ENCODE results near the gene TBX21.
"Not testable (repeated sequence)": the region's sequence is repeated elsewhere in the genome, so short reads cannot be mapped to it uniquely, and the experiment has no call there.

TBX21 gene

GRCh38 chr17:47760409-47761140, 27.5 kb downstream of the TBX21 start:
- no peak for FAIRE-seq

DNA sequence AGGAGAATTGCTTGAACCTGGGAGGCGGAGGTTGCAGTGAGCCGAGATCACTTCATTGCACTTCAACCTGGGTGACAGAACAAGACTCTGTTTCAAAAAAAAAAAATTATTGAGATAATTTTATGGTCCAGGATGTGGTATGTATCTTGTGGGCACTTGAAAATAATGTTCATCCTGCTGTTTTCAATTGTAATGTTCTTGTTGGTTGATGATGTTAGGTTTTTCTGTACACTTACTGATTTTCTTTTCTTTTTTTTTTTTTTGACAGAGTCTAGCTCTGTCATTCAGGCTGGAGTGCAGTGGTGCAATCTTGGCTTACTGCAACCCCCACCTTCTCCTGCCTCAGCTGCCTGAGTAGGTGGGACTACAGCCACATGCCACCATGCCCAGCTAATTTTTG, 29.7 kb downstream of the TBX21 start:
- no peak for DNase-seq (ENCODE audit: insufficient read length, low spot score)
- no peak for FAIRE-seq

More at GRCh38 chr17:47760409-47761140, 27.5 kb downstream of the TBX21 start:
- no peak for DNase-seq (ENCODE audit: insufficient read length, low spot score)

- no peak for DNase-seq (ENCODE audit: insufficient read length, low spot score)
- no peak for FAIRE-seq
Observed at GRCh38 chr17:47763913-47764582, 31.0 kb downstream of the TBX21 start.

GRCh38 chr17:47773649-47774048, 40.6 kb downstream of the TBX21 start:
- not testable (repeated sequence) for DNase-seq (ENCODE audit: insufficient read length, low spot score); FAIRE-seq

DNA sequence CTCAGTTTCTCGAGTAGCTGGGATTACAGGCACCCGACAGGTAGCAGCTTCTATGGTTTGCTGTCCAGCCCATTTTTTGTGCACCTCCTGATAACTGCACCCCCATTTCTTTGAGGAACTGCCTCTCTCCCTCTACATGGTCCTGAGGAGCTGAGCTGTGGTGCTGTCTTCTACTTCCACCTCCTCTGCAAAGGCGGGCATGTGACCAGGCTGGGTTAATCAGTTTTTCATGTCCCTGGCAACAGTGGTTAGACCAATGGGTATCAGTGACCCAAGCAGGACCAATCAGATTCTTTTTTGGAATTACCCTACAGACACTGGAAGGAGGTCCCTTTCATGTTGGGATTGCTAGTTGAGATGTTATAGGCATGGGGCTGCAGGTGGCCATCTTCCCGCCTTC, 41.3 kb downstream of the TBX21 start:
- DNase-seq (ENCODE audit: insufficient read length, low spot score) (no peak), FAIRE-seq (no peak)

DNA sequence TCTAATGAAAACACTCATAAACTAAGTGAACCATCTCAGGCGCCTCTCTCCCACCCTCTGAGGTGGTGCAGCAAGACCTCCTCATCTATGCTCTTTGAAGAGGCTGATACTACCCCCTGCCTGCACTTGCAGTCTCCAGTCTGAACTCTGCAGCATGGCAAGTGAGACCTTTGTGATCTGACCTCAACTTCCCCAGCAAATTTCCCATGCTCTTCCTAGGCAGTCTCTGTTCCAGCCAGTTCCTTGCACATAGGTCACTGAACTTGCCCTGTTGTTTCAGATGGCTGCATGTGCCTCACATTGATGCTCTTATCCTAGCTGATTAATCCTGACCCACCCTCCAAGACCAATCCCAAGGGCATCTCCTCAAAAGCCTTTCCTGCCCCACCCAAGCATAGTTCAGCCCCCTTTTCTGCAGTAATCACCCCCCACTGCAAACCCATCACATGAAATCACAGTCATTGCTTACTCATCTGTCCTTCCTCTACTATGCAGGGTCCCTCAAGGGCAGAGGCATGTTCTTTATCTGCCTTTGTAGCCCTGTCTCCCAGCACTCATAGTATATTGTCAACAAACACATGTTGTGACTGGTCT, 42.0 kb downstream of the TBX21 start:
- no peak for DNase-seq (ENCODE audit: insufficient read length, low spot score)
- FAIRE-seq, result peak; percentile 83

DNA sequence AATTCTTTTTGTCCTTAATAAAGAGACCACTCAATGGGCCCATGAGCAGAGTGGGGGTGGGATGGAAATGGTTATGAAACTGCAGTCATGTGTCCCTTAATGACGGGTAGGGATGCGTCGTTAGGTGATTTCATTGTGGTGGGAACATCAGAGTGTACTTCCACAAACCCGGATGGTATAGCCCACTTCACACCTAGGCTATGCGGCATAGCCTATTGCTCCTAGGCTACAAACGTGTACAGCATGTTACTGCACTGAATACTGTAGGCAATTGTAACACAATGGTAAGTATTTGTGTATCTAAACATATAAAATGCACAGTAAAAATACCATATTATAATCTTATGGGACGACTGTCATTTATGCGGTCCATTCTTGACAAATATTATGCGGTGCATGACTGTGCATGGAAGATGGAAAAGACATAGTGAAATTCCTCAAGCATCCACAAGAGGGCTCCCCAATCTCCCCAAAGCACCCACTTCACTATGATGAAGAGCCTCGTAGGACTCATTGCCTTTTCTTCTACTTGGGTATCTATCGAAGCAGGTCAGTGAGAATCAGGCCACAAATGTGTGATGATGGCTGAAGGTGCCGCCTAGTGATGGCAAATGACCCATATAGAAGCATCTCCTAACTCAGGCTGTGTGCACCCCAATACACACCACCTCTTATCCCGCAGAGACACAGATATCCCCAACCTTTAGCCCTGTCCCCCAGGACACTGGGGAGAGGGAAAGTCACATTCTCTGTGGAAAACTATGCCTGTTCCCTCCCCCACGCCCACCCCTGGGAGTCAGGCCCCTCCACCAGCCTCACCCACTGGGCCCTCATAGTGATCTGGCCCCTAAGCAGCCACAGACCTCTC, 43.5 kb downstream of the TBX21 start:
- DNase-seq (ENCODE audit: insufficient read length, low spot score), result peak; percentile 87
- peak; percentile 72 for FAIRE-seq

- FAIRE-seq (no peak), DNase-seq (ENCODE audit: insufficient read length, low spot score) (no peak)
Observed at GRCh38 chr17:47778184-47778635, 45.2 kb downstream of the TBX21 start.

- FAIRE-seq (peak; percentile 65), DNase-seq (ENCODE audit: insufficient read length, low spot score) (no peak)
Observed at GRCh38 chr17:47781397-47781796, 48.4 kb downstream of the TBX21 start.

- FAIRE-seq, result no peak
- peak; percentile 70 for DNase-seq (ENCODE audit: insufficient read length, low spot score)
Observed at GRCh38 chr17:47785538-47786123, 52.6 kb downstream of the TBX21 start.

DNA sequence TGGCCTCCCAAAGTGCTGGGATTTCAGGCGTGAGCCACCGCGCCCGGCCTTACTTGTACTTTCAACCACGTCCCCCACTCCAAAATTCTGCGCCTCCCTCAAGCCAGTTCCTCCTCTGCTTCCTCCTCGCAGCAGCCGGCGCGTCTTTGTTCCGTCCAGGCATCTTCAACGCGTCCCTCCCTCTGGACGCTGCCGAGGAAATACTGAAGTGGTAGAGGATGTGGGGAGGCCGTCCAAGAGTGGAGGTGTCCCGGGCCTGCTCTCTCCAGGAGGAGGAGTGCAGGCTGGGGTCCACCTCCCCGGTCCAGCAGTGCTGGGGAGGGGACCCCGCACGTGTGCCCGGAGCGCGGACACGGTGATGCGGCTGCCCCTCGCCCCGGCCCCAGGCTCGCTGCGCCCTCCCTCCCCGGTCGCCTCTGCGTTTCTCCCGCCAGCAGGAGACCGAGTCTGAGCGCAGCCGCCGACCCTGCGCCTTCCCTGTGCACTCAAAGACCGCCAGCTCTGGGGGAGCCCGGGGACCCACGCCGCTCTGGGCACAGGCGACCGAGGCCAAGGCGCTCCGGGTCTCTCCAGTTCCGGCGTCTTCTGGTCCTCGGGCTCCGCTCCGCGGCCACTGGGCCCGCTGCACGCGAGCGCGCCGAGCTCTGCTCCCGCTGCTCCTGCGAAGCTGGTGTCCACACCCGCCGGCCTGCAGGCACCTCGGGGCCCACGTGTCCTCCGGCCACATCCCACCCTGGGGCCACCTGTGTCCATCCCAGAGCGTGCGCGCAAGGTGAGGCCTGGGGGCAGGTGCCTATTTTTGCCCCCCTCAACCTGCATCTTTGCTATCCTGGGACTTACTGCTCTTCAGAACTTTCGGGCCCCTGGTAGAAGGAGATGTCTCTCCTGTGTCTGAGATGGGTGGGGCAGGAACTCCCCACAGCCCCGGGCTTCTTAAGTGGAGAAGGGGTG, 56.9 kb downstream of the TBX21 start:
- DNase-seq (ENCODE audit: insufficient read length, low spot score), result peak; percentile 88

DNA sequence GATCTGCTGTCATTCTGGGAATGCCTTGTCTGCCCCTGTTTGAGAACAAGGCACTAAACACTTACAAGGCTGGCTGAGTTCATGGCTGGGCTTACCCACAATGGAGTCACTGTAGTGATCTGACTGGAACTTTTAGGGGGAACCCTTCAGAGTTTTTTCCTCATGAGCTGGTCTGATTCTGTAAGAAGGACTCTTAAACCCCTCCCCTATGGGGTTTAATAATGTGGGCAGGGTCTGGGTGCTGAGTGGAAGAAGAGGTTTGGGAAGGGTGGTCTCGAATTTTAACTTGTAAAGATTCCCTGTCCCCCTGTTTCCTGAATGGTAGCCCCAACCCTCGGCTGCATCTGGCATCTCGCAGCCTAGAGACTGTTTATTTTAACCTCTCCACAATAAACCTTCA, 58.0 kb downstream of the TBX21 start:
- FAIRE-seq (no peak), DNase-seq (ENCODE audit: insufficient read length, low spot score) (no peak)

More for the DNA sequence above, 56.9 kb downstream of the TBX21 start:
- FAIRE-seq, result peak; percentile 81

DNA sequence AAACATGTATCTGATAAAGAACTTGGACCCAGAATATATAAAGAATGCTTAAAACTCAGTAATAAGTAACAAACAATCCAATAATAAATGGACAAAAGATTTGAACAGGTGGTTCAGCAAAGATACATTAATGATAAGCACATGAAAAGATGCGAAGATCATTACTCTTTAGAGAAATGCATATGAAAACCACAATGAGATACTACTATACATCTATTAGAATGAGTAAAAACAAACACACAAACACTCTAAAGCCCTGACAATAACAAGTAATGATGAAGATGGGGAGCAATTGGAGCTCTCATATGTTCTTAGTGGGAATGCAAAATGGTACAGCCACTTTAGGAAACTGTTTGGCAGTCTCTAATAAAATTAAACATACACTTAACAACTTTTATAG, 59.4 kb downstream of the TBX21 start:
- DNase-seq (ENCODE audit: insufficient read length, low spot score) (no peak), FAIRE-seq (no peak)

GRCh38 chr17:47792979-47793378, 59.9 kb downstream of the TBX21 start:
- DNase-seq (ENCODE audit: insufficient read length, low spot score) (no peak), FAIRE-seq (no peak)
